SK-N-SH treated with all-trans-retinoic acid at 6 μM for 48 hours (cell line): ENCODE measurements around the gene RBFOX2.

Source experiments
- ATAC-seq: fragments of 200-7000 bp; cut with Tn5 transposase; 3 replicates; pipeline ENCODE4 v1.9.1; 2020; ENCODE audit warnings: mild to moderate bottlenecking, moderate library complexity
- ARNTL ChIP-seq: fragments of 450-650 bp; formaldehyde crosslinking; IDR thresholded peaks from 2 replicates; pipeline ENCODE4 v1.5.0; 2020; ENCODE audit warnings: low read depth, mild to moderate bottlenecking, moderate library complexity, borderline replicate concordance
- BACH2 ChIP-seq: fragments of 250-450 bp; sonication (Bioruptor Pico); IDR thresholded peaks from 2 replicates; pipeline ENCODE4 v1.9.0; 2021; ENCODE audit warnings: mild to moderate bottlenecking, borderline replicate concordance
- CSDC2 ChIP-seq: fragments of 250-450 bp; sonication (Bioruptor Pico); IDR thresholded peaks from 2 replicates; pipeline ENCODE4 v1.5.0; 2020; ENCODE audit warnings: mild to moderate bottlenecking, moderate library complexity
- CSRNP3 ChIP-seq: fragments of 250-450 bp; sonication (Bioruptor Pico); IDR thresholded peaks from 2 replicates; pipeline ENCODE4 v1.5.1; 2021; ENCODE audit warnings: mild to moderate bottlenecking, moderate library complexity
- ESRRG ChIP-seq: fragments of 250-450 bp; sonication (Bioruptor Pico); IDR thresholded peaks from 2 replicates; pipeline ENCODE4 v1.6.1; 2021; ENCODE audit warnings: mild to moderate bottlenecking
- ISL1 ChIP-seq: fragments of 250-450 bp; sonication (Bioruptor Pico); IDR thresholded peaks from 2 replicates; pipeline ENCODE4 v2.1.2; 2022; ENCODE audit warnings: mild to moderate bottlenecking, moderate library complexity
- OSR1 ChIP-seq: fragments of 250-450 bp; sonication (Bioruptor Pico); IDR thresholded peaks from 2 replicates; pipeline ENCODE4 v1.8.0; 2022; ENCODE audit warnings: moderate library complexity, mild to moderate bottlenecking, inconsistent platforms
- PPARA ChIP-seq: fragments of 250-450 bp; sonication (Bioruptor Pico); IDR thresholded peaks from 2 replicates; pipeline ENCODE4 v1.5.0; 2020; ENCODE audit warnings: mild to moderate bottlenecking, borderline replicate concordance
- RARB ChIP-seq: fragments of 250-450 bp; sonication (Bioruptor Pico); IDR thresholded peaks from 2 replicates; pipeline ENCODE4 v1.8.0; 2021; ENCODE audit warnings: mild to moderate bottlenecking, moderate library complexity
- SNAI2 ChIP-seq: fragments of 250-450 bp; sonication (Bioruptor Pico); IDR thresholded peaks from 2 replicates; pipeline ENCODE4 v1.5.0; 2020; ENCODE audit warnings: mild to moderate bottlenecking, moderate library complexity
- TCF4 ChIP-seq: fragments of 250-450 bp; sonication (Bioruptor Pico); IDR thresholded peaks from 2 replicates; pipeline ENCODE4 v1.8.0; 2021; ENCODE audit warnings: mild to moderate bottlenecking, moderate library complexity, borderline replicate concordance
- TOX ChIP-seq: fragments of 250-450 bp; sonication (Bioruptor Pico); IDR thresholded peaks from 2 replicates; pipeline ENCODE4 v1.8.0; 2021; ENCODE audit warnings: mild to moderate bottlenecking, moderate library complexity, borderline replicate concordance
- TSHZ2 ChIP-seq: fragments of 250-450 bp; sonication (Bioruptor Pico); IDR thresholded peaks from 2 replicates; pipeline ENCODE4 v1.5.0; 2020; ENCODE audit warnings: mild to moderate bottlenecking, moderate library complexity
- ZC3H10 ChIP-seq: fragments of 250-450 bp; sonication (Bioruptor Pico); IDR thresholded peaks from 2 replicates; pipeline ENCODE4 v1.5.1; 2021; ENCODE audit warnings: mild to moderate bottlenecking, moderate library complexity
- ZFP3 ChIP-seq: fragments of 250-450 bp; sonication (Bioruptor Pico); IDR thresholded peaks from 2 replicates; pipeline ENCODE4 v1.5.0; 2020; ENCODE audit warnings: mild to moderate bottlenecking, moderate library complexity
- ZFP30 ChIP-seq: fragments of 450-650 bp; formaldehyde crosslinking; IDR thresholded peaks from 2 replicates; pipeline ENCODE4 v1.5.0; 2022; ENCODE audit warnings: mild to moderate bottlenecking, moderate library complexity
- ZNF565 ChIP-seq: fragments of 450-650 bp; formaldehyde crosslinking; conservative IDR thresholded peaks from 2 replicates; pipeline ENCODE4 v1.5.0; 2020; ENCODE audit warnings: low read depth, mild to moderate bottlenecking, moderate library complexity
- ZNF70 ChIP-seq: fragments of 450-650 bp; formaldehyde crosslinking; IDR thresholded peaks from 2 replicates; pipeline ENCODE4 v1.5.0; 2020; ENCODE audit warnings: mild to moderate bottlenecking, moderate library complexity
- TF ChIP-seq, protein P1 (sequence below): fragments of 250-450 bp; sonication (Bioruptor Pico); IDR thresholded peaks from 2 replicates; pipeline ENCODE4 v1.8.0; 2021; ENCODE audit warnings: low read depth, mild to moderate bottlenecking, moderate library complexity, borderline replicate concordance
- TF ChIP-seq, protein P2 (sequence below): fragments of 250-450 bp; sonication (Bioruptor Pico); IDR thresholded peaks from 2 replicates; pipeline ENCODE4 v1.5.1; 2020; ENCODE audit warnings: low read depth, mild to moderate bottlenecking, moderate library complexity
- TF ChIP-seq, protein P3 (sequence below): fragments of 250-450 bp; sonication (Bioruptor Pico); IDR thresholded peaks from 2 replicates; pipeline ENCODE4 v1.8.0; 2020; ENCODE audit warnings: mild to moderate bottlenecking, moderate library complexity, borderline replicate concordance

RBFOX2 gene

GRCh38 chr22:35708453-35708852 is 320.2 kb downstream of the RBFOX2 start:
- no peak for ATAC-seq
- TF ChIP-seq TOX (CRISPR knock-in tag) = no peak
- no peak for TF ChIP-seq PPARA (CRISPR knock-in tag)
- no peak for TF ChIP-seq ZFP30
- no peak for TF ChIP-seq ZNF565 (CRISPR knock-in tag)
- no peak for TF ChIP-seq TCF4 (CRISPR knock-in tag)
- TF ChIP-seq ESRRG (CRISPR knock-in tag) = no peak
- no peak for TF ChIP-seq ZNF70
- no peak for TF ChIP-seq CSDC2 (CRISPR knock-in tag)
- TF ChIP-seq, protein P1, sequence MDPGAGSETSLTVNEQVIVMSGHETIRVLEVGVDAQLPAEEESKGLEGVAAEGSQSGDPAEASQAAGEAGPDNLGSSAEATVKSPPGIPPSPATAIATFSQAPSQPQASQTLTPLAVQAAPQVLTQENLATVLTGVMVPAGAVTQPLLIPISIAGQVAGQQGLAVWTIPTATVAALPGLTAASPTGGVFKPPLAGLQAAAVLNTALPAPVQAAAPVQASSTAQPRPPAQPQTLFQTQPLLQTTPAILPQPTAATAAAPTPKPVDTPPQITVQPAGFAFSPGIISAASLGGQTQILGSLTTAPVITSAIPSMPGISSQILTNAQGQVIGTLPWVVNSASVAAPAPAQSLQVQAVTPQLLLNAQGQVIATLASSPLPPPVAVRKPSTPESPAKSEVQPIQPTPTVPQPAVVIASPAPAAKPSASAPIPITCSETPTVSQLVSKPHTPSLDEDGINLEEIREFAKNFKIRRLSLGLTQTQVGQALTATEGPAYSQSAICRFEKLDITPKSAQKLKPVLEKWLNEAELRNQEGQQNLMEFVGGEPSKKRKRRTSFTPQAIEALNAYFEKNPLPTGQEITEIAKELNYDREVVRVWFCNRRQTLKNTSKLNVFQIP (CRISPR knock-in tag) = no peak
- TF ChIP-seq OSR1 = no peak
- TF ChIP-seq, protein P2, sequence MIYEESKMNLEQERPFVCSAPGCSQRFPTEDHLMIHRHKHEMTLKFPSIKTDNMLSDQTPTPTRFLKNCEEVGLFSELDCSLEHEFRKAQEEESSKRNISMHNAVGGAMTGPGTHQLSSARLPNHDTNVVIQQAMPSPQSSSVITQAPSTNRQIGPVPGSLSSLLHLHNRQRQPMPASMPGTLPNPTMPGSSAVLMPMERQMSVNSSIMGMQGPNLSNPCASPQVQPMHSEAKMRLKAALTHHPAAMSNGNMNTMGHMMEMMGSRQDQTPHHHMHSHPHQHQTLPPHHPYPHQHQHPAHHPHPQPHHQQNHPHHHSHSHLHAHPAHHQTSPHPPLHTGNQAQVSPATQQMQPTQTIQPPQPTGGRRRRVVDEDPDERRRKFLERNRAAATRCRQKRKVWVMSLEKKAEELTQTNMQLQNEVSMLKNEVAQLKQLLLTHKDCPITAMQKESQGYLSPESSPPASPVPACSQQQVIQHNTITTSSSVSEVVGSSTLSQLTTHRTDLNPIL (CRISPR knock-in tag) = no peak
- TF ChIP-seq, all 23 proteins: peak for 0

- TF ChIP-seq TCF4 (CRISPR knock-in tag) = no peak
- TF ChIP-seq ISL1 = no peak
- no peak for TF ChIP-seq ZFP30
- TF ChIP-seq CSRNP3 (CRISPR knock-in tag) = no peak
- TF ChIP-seq BACH2 = no peak
- TF ChIP-seq, protein P1 (CRISPR knock-in tag) = no peak
- no peak for TF ChIP-seq SNAI2 (CRISPR knock-in tag)
- peak; percentile 89 for ATAC-seq
These were observed 323.5 kb downstream of the RBFOX2 start for GRCh38 chr22:35705141-35705540.

DNA sequence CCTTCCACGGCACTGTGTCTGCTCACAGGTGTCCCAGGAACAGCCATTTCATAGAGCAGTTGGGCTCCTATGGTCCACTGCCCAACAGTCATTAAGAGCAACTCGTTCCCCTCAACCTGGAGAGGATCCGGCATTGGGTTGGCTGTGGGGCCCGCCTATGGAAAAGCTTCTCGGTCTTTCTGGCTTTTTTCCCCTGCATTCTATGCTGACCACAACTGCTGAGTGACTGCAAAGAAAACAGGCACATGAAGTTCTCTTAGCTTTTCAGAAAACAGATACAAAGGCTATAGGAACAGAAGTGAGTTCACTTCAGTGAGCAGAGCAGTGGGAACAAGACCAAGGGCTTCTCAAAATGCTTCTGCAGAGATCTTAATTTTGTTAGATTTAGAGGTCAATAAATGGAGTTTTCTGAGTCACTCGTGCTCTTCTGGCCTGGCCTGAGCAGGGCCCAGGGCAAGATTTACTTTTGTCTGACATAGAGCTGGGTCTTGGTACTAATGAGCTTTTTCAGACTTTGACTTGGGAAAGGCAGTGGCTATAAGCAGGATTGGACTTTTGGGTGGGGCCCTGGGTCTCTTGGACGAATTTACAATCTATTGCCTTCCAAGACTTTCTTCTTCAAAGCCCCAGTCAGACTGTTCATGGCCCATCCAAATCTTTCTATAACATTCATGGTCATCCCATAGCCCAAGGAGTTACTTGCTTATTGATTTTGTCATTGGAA is 324.6 kb downstream of the RBFOX2 start:
- ATAC-seq = no peak
- TF ChIP-seq ARNTL (CRISPR knock-in tag) (no peak), CSDC2 (CRISPR knock-in tag) (no peak), SNAI2 (CRISPR knock-in tag) (no peak), TSHZ2 (no peak), ZNF70 (no peak), ZFP3 (no peak), RARB (no peak), ESRRG (CRISPR knock-in tag) (no peak), OSR1 (no peak), ISL1 (no peak), TOX (CRISPR knock-in tag) (no peak), PPARA (CRISPR knock-in tag) (no peak), BACH2 (no peak), ZNF565 (CRISPR knock-in tag) (no peak), ZFP30 (no peak), ZC3H10 (CRISPR knock-in tag) (no peak)
- TF ChIP-seq, protein P3, sequence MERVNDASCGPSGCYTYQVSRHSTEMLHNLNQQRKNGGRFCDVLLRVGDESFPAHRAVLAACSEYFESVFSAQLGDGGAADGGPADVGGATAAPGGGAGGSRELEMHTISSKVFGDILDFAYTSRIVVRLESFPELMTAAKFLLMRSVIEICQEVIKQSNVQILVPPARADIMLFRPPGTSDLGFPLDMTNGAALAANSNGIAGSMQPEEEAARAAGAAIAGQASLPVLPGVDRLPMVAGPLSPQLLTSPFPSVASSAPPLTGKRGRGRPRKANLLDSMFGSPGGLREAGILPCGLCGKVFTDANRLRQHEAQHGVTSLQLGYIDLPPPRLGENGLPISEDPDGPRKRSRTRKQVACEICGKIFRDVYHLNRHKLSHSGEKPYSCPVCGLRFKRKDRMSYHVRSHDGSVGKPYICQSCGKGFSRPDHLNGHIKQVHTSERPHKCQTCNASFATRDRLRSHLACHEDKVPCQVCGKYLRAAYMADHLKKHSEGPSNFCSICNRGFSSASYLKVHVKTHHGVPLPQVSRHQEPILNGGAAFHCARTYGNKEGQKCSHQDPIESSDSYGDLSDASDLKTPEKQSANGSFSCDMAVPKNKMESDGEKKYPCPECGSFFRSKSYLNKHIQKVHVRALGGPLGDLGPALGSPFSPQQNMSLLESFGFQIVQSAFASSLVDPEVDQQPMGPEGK (CRISPR knock-in tag) = no peak
- TF ChIP-seq, protein P1 (CRISPR knock-in tag) = no peak
- TF ChIP-seq, protein P2 (CRISPR knock-in tag) = no peak
